Immature natural killer cell (primary cell): ENCODE data around the gene GPAM. TPM values are rescaled to one million over a fixed set of nuclear protein-coding genes. Genes with fewer than 3 reads are reported as not detected.
"Not testable (repeated sequence)": the region's sequence is repeated elsewhere in the genome, so short reads cannot be mapped to it uniquely, and the experiment has no call there.

Source experiments
- DNase-seq, 3 donors: peaks; one replicate each; pipeline ENCODE4 v3.0.0; 2022; ENCODE audit warnings: mixed read lengths in 1 of 3
- H3K27ac Mint-ChIP-seq, 6 donors: one replicate each; pipeline ENCODE4 v1.8.0; 2020; ENCODE audit warnings: mixed read lengths in 6 of 6, mild to moderate bottlenecking in 5 of 6, inconsistent platforms in 4 of 6, moderate library complexity in 3 of 6
- H3K27me3 Mint-ChIP-seq, 3 donors: one replicate each; pipeline ENCODE4 v1.8.0; 2020 to 2021; ENCODE audit warnings: low read depth in 3 of 3, mild to moderate bottlenecking in 3 of 3, mixed read lengths in 3 of 3, moderate library complexity in 3 of 3, inconsistent platforms in 1 of 3
- H3K36me3 Mint-ChIP-seq, 3 donors: one replicate each; pipeline ENCODE4 v1.8.0; 2020; ENCODE audit warnings: mixed read lengths in 3 of 3, inconsistent platforms in 2 of 3, mild to moderate bottlenecking in 2 of 3
- H3K4me1 Mint-ChIP-seq, 2 donors: one replicate each; pipeline ENCODE4 v1.8.0; 2020; ENCODE audit warnings: inconsistent platforms in 2 of 2, mild to moderate bottlenecking in 2 of 2, mixed read lengths in 2 of 2, moderate library complexity in 1 of 2
- H3K4me3 Mint-ChIP-seq, 5 donors: one replicate each; pipeline ENCODE4 v1.8.0; 2020; ENCODE audit warnings: mild to moderate bottlenecking in 5 of 5, mixed read lengths in 5 of 5, inconsistent platforms in 3 of 5, moderate library complexity in 3 of 5
- H3K9me3 Mint-ChIP-seq, 6 donors: one replicate each; pipeline ENCODE4 v1.8.0; 2020; ENCODE audit warnings: mild to moderate bottlenecking in 6 of 6, mixed read lengths in 6 of 6, inconsistent platforms in 4 of 6, moderate library complexity in 3 of 6
- polyA plus RNA-seq, 3 donors: library from polyadenylated mRNA; unstranded; fragments of 300-500 nt; fragmentation: Illumina TruSeq; gene quantifications; one replicate each; pipeline ENCODE4 v1.2.3, GENCODE V29; 2021

The GPAM gene
- polyA plus RNA-seq, 3 donors from 2014 or later: 0.97 to 2.0 TPM; not detected in 1

DNA sequence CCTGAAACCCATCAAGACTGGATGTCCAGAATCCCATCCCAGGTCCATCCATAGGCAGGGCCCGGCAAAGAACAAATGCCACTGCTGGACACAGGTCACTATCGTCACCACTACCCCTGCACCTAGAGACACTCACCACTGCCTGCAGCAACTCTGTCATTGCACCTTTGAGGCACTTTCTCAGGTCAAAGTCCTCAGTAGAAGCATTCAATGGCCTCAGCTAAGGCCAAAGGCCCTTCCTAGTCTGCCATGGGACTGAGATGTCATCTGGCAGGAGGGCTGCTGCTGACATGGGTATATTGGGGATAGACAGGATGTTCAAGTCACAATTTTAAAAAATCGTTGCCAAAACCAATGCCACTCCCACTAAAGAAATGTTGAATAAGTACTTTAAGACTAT lies 58.7 kb downstream of the GPAM start:
- H3K9me3 Mint-ChIP-seq: no peaks in the 10 kb centered on the region
- DNase-seq: no peak
- no peaks in the 10 kb centered on the region for H3K4me1 Mint-ChIP-seq
- H3K27me3 Mint-ChIP-seq: peaks cover 6 to 8% (median 6%) of the 10 kb centered on the region in 3 donors
- H3K36me3 Mint-ChIP-seq: no peaks in the 10 kb centered on the region
- no peak overlapping the region for H3K4me3 Mint-ChIP-seq
- no peak overlapping the region for H3K27ac Mint-ChIP-seq

DNA sequence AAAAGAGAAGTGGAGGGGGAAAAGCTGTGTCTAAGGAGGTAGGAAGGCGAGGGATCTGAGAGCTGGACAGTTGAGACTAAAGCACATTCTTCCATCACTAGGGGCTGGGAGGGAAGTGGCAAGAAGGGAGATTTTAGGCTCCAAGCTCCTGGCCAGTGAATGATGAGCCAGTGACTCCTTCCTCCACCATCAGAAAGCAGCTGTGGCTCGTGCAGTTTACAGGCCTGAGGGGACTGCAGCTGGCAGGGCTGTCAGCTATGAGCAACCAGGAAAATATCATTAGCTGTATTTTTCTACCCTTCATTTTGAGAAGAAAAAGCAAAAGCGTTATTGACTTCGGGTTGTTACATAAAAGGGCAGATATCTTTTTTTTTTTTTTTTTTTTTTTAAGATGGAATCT lies 60.7 kb downstream of the GPAM start:
- Mint-ChIP-seq H3K27ac (no peak overlapping the region), H3K27me3 (peaks cover 6 to 9% (median 8%) of the 10 kb centered on the region in 3 donors), H3K4me3 (no peak overlapping the region), H3K36me3 (no peaks in the 10 kb centered on the region), H3K4me1 (no peaks in the 10 kb centered on the region), H3K9me3 (no peaks in the 10 kb centered on the region)
- DNase-seq: no peak

DNA sequence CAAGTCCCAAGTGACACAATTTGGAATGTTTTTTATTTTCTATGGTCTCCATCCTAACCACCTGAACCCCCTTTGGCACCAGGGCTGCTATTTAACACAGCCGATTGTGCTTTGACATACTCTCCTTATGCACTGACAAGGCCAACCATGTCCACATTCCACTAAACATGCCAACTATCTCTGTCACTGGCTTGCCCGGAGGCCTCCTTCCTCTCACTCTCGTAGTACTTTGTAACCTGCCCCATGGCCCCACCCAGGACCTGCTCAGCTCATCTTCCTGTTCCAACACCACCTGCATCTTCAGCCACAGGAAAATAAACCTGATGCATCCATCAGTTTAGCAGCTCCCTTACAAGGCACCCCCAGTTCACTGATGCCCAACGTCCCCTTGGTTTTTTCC lies 63.1 kb downstream of the GPAM start:
- no peak for DNase-seq
- no peaks in the 10 kb centered on the region for H3K9me3 Mint-ChIP-seq
- H3K27ac Mint-ChIP-seq: no peak overlapping the region
- peaks cover 7 to 9% (median 9%) of the 10 kb centered on the region in 3 donors for H3K27me3 Mint-ChIP-seq
- H3K4me3 Mint-ChIP-seq: no peak overlapping the region
- H3K4me1 Mint-ChIP-seq: no peaks in the 10 kb centered on the region
- no peaks in the 10 kb centered on the region for H3K36me3 Mint-ChIP-seq

DNA sequence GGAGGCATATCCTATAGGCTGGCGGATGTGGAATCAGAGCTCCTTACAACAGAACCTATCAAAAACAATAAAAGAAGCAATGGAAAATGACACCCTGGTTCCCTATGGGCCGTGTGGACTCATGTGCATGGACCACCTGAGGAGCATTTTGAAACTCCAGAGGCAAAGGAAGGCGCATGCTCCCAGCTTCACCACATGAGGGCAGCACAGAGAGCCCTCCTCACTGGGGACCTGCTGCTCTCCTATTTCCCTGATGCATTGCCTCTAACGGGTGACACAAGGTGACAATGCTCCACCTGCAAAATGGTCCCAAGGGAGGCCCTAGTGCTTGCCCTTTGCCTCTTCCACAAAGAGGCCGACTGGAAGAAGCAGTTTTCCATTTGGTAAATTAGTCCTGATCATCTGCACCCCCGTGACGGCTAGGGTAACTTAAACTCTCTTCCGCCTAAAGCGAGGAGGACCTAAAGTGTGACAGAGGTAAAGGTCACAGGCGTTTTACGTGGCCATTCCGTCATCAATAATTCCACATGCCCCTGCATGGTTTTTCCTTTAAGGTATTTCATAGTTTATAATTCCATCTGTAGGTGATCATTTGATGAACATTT lies 67.7 kb downstream of the GPAM start:
- H3K4me1 Mint-ChIP-seq: no peaks in the 10 kb centered on the region
- DNase-seq: peak in 1 of 3 donors; percentile 13

DNA sequence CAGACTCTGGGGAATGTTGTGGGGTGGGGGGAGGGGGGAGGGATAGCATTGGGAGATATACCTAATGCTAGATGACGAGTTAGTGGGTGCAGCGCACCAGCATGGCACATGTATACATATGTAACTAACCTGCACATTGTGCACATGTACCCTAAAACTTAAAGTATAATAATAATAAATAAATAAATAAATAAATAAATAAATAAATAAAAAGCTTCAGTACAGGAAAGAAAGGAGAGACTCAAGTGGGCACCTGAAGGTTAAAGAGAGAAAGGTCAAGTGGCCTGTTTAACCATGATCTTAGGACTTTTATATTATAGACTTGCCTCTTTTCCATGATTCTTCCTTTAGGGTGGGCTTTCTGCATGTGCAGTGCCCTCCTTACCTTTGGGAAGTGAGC lies 73.8 kb downstream of the GPAM start:
- not testable (repeated sequence) for H3K9me3 Mint-ChIP-seq, DNase-seq, H3K27ac Mint-ChIP-seq, H3K4me1 Mint-ChIP-seq, H3K36me3 Mint-ChIP-seq, H3K4me3 Mint-ChIP-seq, H3K27me3 Mint-ChIP-seq

More for the DNA sequence above, 67.7 kb downstream of the GPAM start:
- H3K27ac Mint-ChIP-seq: no peak overlapping the region
- H3K27me3 Mint-ChIP-seq: peaks cover 4 to 9% (median 4%) of the 10 kb centered on the region in 3 donors
- no peaks in the 10 kb centered on the region for H3K9me3 Mint-ChIP-seq
- no peaks in the 10 kb centered on the region for H3K36me3 Mint-ChIP-seq
- H3K4me3 Mint-ChIP-seq: no peak overlapping the region

Other genes with a start within 250 kb of the GPAM start
- gene TECTB, start 99.6 kb upstream of the GPAM start, polyA plus RNA-seq: not detected
- gene ACSL5, start 190.4 kb upstream of the GPAM start, polyA plus RNA-seq: 10 to 100 TPM; 63.9 to 86.5 (median 78.4) TPM